Pancreas (tissue), 10 donors: Measurements from ENCODE around the gene MAPKAPK2. TPM values are rescaled to one million over a fixed set of nuclear protein-coding genes. Genes with fewer than 3 reads are reported as not detected.

Source experiments
- ATAC-seq, 4 donors: fragments of 200-7000 bp; cut with Tn5 transposase; one replicate each; pipeline versions ENCODE4 v1.8.0 to v1.9.1; 2020; ENCODE audit warnings: mild to moderate bottlenecking in 4 of 4, moderate library complexity in 4 of 4
- DNase-seq, 6 donors: peaks; one replicate each; pipeline ENCODE4 v3.0.0-alpha.2; 2020
- FAIRE-seq: peaks from 2 replicates; lab custom pipeline; 2012; peaks lifted over from hg19 to GRCh38; lab: Jason Lieb, UNC
- H3K27ac ChIP-seq, 4 donors: fragments of 200-600 bp; sonication (generic); 1 replicate in 3 of 4; 2 replicates in 1 of 4; pipeline versions ENCODE4 v1.5.0 to v1.8.0; 2020
- H3K27me3 ChIP-seq, 4 donors: fragments of 200-600 bp; one replicate each; pipeline ENCODE4 v1.8.0; 2021
- H3K36me3 ChIP-seq, 3 donors: fragments of 200-600 bp; sonication (generic) in 1 of 3; one replicate each; pipeline versions ENCODE4 v1.5.0 to v1.8.0; 2020 to 2021
- H3K4me1 ChIP-seq, 3 donors: fragments of 200-600 bp; one replicate each; pipeline ENCODE4 v1.8.0; 2021
- H3K4me3 ChIP-seq, 4 donors: fragments of 200-600 bp; sonication (generic) in 2 of 4; one replicate each; pipeline versions ENCODE4 v1.5.0 to v1.8.0; 2020 to 2021
- H3K9me3 ChIP-seq, 4 donors: fragments of 200-600 bp; one replicate each; pipeline ENCODE4 v1.8.0; 2021
- WGBS, 2 donors: extraction: QIAGEN DNeasy Blood & Tissue Kit; methylation state at CpG; one replicate each; pipeline ENCODE4 v1.1.7; 2013; 5-methylcytosine and 5-hydroxymethylcytosine counted together
- intact Hi-C, 3 donors: fragments of 100-400 bp; cut with DNase I; formaldehyde crosslinking; loops; one replicate each; pipeline versions ENCODE4 v1.11.1 to v1.14.2; 2022
- polyA plus RNA-seq, 2 donors: library from polyadenylated mRNA; stranded (reverse); fragments of 200-250 nt; gene quantifications; one replicate each; pipeline ENCODE4 v1.2.3, GENCODE V29; 2013
- total RNA-seq, 6 donors: library from RNA; stranded (reverse); fragmentation: NEBNext Ultra II Directional in 4 of 6; extraction: Animal tissue kit (Norgen Biotek cat#: 25700) in 4 of 6; gene quantifications; one replicate each; pipeline versions ENCODE4 v1.2.1 to v1.2.4, GENCODE V29; 2021 to 2023
- TF ChIP-seq, protein P1 (sequence below), 4 donors: fragments of 200-600 bp; sonication (generic) in 3 of 4; IDR thresholded peaks; one replicate each; pipeline versions ENCODE4 v1.5.0 to v1.8.0; 2021; ENCODE audit warnings: antibody characterized with exemption in 4 of 4
- donor health status: healthy with polysubstance abuse.
- donor health status: DM: no; HTN: no; CAD: no; lungs with moderate emphysema.
- donor health status: DM: no; HTN: no; CAD: no.
- donor health status: control.
- donor health status: control.
- donor health status: Bipolar disorder and iron deficiency.
- donor health status: DM: yes; HTN: yes; CAD: no.
- donor health status: DM: no; HTN: no; CAD: no.
- donor health status: DM: no; HTN: no; CAD: no.
- donor health status: DM: yes; HTN: yes; CAD: no.

The MAPKAPK2 gene
- total and polyA plus RNA-seq, 8 donors = 28.3 to 55.7 (median 35.1) TPM

DNA sequence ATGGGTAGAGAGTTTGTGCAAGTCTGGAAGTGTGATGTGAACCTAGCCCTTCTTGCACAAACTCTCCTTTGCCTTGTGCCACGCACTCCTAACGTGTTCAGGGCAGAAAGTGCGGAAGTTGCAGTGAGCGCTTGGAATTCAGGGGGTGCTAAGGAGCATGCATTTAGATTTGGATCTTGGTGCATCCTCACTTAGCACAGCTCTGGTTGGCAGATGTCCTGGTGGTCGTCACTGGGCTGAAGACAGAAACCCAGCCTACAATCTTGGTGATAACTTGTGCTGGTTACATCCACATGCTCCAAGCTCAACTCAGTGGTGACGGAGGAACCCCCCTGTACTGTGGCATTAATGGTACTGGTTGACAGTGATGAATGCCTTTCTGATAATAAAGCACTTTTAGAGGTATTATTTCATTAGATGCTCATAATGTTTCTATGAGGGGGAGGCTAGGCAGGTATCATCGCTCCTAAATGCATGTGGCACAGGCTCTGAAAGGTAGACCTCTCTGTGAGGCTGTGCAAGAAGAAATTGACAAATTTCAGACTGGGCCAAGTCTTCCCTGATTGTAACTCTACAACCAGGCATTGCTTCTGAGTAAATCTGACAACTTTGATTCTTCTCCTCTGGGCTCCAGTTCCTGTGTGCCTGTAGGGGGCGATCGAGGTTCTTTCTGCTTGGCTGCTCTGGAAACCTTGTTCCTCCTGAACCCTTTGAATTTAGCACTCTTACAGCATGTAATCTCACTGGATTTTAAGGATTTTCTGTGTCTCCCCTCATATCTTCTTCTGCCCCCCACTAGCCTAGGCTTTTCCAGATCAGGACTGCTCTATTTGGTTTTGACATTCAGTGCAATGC is 40.6 kb downstream of the MAPKAPK2 start:
- H3K36me3 ChIP-seq = peaks cover 5 to 13% (median 9%) of the 10 kb centered on the region in 3 donors
- TF ChIP-seq, protein P1, sequence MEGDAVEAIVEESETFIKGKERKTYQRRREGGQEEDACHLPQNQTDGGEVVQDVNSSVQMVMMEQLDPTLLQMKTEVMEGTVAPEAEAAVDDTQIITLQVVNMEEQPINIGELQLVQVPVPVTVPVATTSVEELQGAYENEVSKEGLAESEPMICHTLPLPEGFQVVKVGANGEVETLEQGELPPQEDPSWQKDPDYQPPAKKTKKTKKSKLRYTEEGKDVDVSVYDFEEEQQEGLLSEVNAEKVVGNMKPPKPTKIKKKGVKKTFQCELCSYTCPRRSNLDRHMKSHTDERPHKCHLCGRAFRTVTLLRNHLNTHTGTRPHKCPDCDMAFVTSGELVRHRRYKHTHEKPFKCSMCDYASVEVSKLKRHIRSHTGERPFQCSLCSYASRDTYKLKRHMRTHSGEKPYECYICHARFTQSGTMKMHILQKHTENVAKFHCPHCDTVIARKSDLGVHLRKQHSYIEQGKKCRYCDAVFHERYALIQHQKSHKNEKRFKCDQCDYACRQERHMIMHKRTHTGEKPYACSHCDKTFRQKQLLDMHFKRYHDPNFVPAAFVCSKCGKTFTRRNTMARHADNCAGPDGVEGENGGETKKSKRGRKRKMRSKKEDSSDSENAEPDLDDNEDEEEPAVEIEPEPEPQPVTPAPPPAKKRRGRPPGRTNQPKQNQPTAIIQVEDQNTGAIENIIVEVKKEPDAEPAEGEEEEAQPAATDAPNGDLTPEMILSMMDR (IDR thresholded peaks at IDR 0.05) = peak; percentile 26 to 48 (median 40)
- no peaks in the 10 kb centered on the region for H3K27me3 ChIP-seq
- DNase-seq (no peak), FAIRE-seq (no peak), ATAC-seq (peak; percentile 42 to 71 (median 49))
- H3K27ac ChIP-seq = no peak overlapping the region
- H3K4me1 ChIP-seq = peaks cover 19 to 43% (median 20%) of the 10 kb centered on the region in 3 donors
- H3K9me3 ChIP-seq = no peaks in the 10 kb centered on the region
- no peak overlapping the region for H3K4me3 ChIP-seq
- intact Hi-C loops = loop anchor here in 1 of 3 donors (5.0 kb wide), 1 partner anchor 187 kb away; no protein-coding TSS in a partner anchor
- 75 to 78% methylated on average over 9 of the region's 9 CpGs for WGBS, 2 donors

DNA sequence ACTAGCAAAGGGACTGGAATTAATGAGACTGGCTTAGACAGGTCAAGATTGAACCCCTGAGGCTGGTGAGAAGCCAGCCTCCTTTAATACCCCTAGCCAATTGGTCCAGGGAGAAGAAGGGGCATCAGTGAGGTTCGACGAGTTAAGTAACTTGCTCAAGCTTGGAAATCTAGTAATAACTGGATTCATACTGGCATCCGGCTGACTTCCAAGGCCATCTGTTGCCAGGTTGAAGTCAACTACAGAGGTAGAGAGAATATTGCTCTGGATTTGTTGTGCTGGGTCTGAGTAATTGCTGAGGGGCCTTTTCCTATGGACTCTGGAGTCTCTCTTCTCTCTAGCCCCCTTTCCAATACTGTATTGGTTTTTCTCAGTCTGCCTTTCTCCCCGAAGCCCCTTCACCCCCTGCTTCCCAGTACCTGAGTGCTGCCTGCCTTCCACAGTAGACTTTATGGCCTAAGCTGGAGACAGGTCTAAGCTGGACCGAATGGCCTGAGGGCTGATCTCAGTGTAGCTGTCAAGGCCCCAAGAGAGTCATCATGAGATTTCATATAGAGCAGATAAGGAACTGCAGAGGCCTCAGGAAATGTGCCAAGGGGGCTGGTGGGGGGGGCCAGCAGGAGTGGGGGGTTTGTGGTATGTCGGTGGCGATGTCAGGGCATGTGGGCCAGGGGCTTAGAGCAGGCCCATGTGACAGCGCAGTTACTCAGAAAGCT is 43.4 kb downstream of the MAPKAPK2 start:
- H3K36me3 ChIP-seq = peaks cover 5 to 37% (median 36%) of the 10 kb centered on the region in 3 donors
- TF ChIP-seq, protein P1 (IDR thresholded peaks at IDR 0.05) = no peak
- no peak overlapping the region for H3K27ac ChIP-seq
- DNase-seq = no peak
- H3K4me3 ChIP-seq = no peak overlapping the region
- no peaks in the 10 kb centered on the region for H3K27me3 ChIP-seq
- no peaks in the 10 kb centered on the region for H3K9me3 ChIP-seq
- FAIRE-seq = no peak
- H3K4me1 ChIP-seq = peaks cover 12 to 36% (median 17%) of the 10 kb centered on the region in 3 donors
- intact Hi-C loops = loop anchor here in 1 of 3 donors (5.0 kb wide), 1 partner anchor 184 kb away; no protein-coding TSS in a partner anchor
- 71 to 76% methylated on average over 8 of the region's 8 CpGs for WGBS, 2 donors
- no peak for ATAC-seq

- intact Hi-C loops = loop anchor here in 1 of 3 donors (5.0 kb wide), 1 partner anchor 184 kb away; no protein-coding TSS in a partner anchor
- H3K4me1 ChIP-seq = peaks cover 7 to 31% (median 12%) of the 10 kb centered on the region in 3 donors
- peaks cover 5 to 37% (median 37%) of the 10 kb centered on the region in 3 donors for H3K36me3 ChIP-seq
- FAIRE-seq (no peak), ATAC-seq (no peak), DNase-seq (no peak)
- H3K27ac ChIP-seq = no peak overlapping the region
- 85 to 94% methylated on average over 6 to 9 of the region's 9 CpGs for WGBS, 2 donors
- H3K9me3 ChIP-seq = no peaks in the 10 kb centered on the region
- H3K27me3 ChIP-seq = no peaks in the 10 kb centered on the region
- TF ChIP-seq, protein P1 (IDR thresholded peaks at IDR 0.05) = no peak
- H3K4me3 ChIP-seq = no peak overlapping the region
Observed at GRCh38 chr1:206728697-206728987, 43.9 kb downstream of the MAPKAPK2 start.

GRCh38 chr1:206729050-206729449 is 44.3 kb downstream of the MAPKAPK2 start:
- Histone ChIP-seq H3K4me3 (no peak overlapping the region), H3K27me3 (no peaks in the 10 kb centered on the region), H3K27ac (no peak overlapping the region), H3K4me1 (peaks cover 3 to 28% (median 9%) of the 10 kb centered on the region in 3 donors), H3K36me3 (peaks cover 5 to 37% (median 37%) of the 10 kb centered on the region in 3 donors), H3K9me3 (no peaks in the 10 kb centered on the region)
- intact Hi-C loops = loop anchor here in 1 of 3 donors (5.0 kb wide), 1 partner anchor 183 kb away; no protein-coding TSS in a partner anchor
- ATAC-seq (no peak), DNase-seq (no peak), FAIRE-seq (no peak)
- 87 to 96% methylated on average over 6 of the region's 6 CpGs for WGBS, 2 donors
- TF ChIP-seq, protein P1 (IDR thresholded peaks at IDR 0.05) = no peak
